ENCODE data around the gene CEP162. TPM values are rescaled to one million over a fixed set of nuclear protein-coding genes. Genes with fewer than 3 reads are reported as not detected.
A peak's percentile ranks its signal among the peaks of the same experiment; 100 is the strongest.
"Not testable (repeated sequence)": the region's sequence is repeated elsewhere in the genome, so short reads cannot be mapped to it uniquely, and the experiment has no call there.

The CEP162 gene
- total and polyA plus RNA-seq, 2 donors from 2014 or later = 4.6 to 14.6 TPM

DNA sequence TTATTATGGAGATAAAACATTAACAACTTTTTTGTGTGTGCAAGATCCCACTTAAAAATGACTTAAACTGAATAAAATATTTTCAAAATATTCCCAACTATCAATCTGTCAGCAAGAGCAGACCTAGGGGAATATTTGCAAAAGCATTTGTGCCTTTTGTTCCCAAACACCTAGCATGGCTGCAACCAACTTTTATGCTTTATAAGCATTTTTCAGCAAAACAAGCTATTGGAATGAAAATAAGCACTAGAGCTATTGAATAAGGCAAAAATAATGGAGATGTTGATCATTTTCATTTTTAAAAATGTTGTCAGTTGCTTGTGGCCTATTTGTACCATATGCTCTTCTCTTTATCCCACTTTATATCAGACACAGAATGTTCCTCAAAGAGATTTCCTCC, 28.2 kb upstream of the CEP162 start:
- Histone ChIP-seq H3K4me3 (ENCODE audit: low read length in 3 of 3) (no peak overlapping the region), H3K4me1 (ENCODE audit: control insufficient read depth in 2 of 3, insufficient read depth in 2 of 3, low read depth in 1 of 3, low read length in 3 of 3) (no peaks in the 10 kb centered on the region), H3K9me3 (ENCODE audit: control insufficient read depth in 2 of 3, insufficient read depth in 1 of 3, low read length in 3 of 3) (no peaks in the 10 kb centered on the region), H3K27ac (ENCODE audit: low read depth in 2 of 2, low read length in 2 of 2) (no peak overlapping the region), H3K36me3 (ENCODE audit: control insufficient read depth in 2 of 3, insufficient read depth in 3 of 3, low read length in 3 of 3) (no peaks in the 10 kb centered on the region), H3K9ac (ENCODE audit: low read length in 3 of 3) (no peak overlapping the region), H3K27me3 (ENCODE audit: control insufficient read depth, insufficient read depth, low read length) (no peaks in the 10 kb centered on the region)
- FAIRE-seq (no peak), DNase-seq (no peak)
- intact Hi-C loops (cut with DNase I) = no loop called here
- TF ChIP-seq, protein P1, sequence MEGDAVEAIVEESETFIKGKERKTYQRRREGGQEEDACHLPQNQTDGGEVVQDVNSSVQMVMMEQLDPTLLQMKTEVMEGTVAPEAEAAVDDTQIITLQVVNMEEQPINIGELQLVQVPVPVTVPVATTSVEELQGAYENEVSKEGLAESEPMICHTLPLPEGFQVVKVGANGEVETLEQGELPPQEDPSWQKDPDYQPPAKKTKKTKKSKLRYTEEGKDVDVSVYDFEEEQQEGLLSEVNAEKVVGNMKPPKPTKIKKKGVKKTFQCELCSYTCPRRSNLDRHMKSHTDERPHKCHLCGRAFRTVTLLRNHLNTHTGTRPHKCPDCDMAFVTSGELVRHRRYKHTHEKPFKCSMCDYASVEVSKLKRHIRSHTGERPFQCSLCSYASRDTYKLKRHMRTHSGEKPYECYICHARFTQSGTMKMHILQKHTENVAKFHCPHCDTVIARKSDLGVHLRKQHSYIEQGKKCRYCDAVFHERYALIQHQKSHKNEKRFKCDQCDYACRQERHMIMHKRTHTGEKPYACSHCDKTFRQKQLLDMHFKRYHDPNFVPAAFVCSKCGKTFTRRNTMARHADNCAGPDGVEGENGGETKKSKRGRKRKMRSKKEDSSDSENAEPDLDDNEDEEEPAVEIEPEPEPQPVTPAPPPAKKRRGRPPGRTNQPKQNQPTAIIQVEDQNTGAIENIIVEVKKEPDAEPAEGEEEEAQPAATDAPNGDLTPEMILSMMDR (IDR thresholded peaks at IDR 0.05; ENCODE audit: borderline replicate concordance, extremely low read depth, insufficient read depth) = no peak

DNA sequence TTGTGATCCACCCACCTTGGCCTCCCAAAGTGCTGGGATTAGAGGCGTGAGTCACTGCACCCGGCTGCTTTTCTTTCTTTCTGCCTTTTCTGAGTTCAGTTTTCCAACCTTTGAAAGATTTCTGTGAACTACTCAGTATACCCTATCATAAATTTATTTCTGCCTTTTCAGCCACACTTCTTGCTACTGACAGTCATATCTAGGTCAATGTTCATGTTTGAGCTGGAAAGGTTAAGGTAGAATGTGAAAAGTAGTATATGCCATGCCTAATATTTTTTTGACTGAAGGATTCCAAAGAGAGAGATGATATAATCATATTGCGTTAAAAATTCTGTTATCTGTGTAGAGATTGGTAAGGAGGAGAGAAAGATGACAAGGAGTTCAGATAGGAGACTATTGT, 25.9 kb upstream of the CEP162 start:
- H3K9me3 ChIP-seq (ENCODE audit: control insufficient read depth in 2 of 3, insufficient read depth in 1 of 3, low read length in 3 of 3) = no peaks in the 10 kb centered on the region
- FAIRE-seq = no peak
- no peaks in the 10 kb centered on the region for H3K4me1 ChIP-seq (ENCODE audit: control insufficient read depth in 2 of 3, insufficient read depth in 2 of 3, low read depth in 1 of 3, low read length in 3 of 3)
- intact Hi-C loops (cut with DNase I) = no loop called here
- H3K9ac ChIP-seq (ENCODE audit: low read length in 3 of 3) = no peak overlapping the region
- H3K4me3 ChIP-seq (ENCODE audit: low read length in 3 of 3) = no peak overlapping the region
- no peak overlapping the region for H3K27ac ChIP-seq (ENCODE audit: low read depth in 2 of 2, low read length in 2 of 2)
- no peaks in the 10 kb centered on the region for H3K36me3 ChIP-seq (ENCODE audit: control insufficient read depth in 2 of 3, insufficient read depth in 3 of 3, low read length in 3 of 3)
- TF ChIP-seq, protein P1 (IDR thresholded peaks at IDR 0.05; ENCODE audit: borderline replicate concordance, extremely low read depth, insufficient read depth) = no peak
- DNase-seq = no peak
- H3K27me3 ChIP-seq (ENCODE audit: control insufficient read depth, insufficient read depth, low read length) = no peaks in the 10 kb centered on the region

DNA sequence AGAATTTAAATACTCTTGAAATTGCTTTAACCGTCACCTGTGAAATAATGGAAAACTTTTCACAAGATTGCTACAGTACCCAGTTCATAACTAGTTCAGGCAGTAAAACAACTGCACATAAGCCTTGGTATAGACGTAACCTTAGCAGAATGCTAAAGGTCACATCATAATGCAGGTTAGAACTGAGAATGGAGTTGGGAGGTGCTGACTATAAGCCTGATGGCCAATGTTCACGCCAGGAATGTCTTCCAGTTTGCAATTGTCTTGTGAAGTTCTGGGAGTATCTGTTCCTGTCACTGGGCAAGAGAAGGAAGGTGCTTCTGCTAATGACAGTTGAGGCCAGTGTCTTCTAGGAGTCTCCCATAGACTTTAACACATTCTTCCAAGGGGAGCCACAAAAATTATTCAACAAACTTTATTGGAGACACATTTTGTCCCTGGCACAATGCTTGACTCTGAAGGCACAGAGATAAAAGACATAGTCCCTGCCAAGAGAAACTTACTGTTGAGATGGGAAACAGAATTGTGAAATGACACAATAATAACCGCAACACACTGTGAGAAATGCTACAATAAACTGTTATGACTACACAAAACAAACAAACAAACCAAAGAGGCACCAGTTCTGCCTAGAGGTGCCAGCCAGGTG, 24.6 kb upstream of the CEP162 start:
- H3K36me3 ChIP-seq (ENCODE audit: control insufficient read depth in 2 of 3, insufficient read depth in 3 of 3, low read length in 3 of 3) = no peaks in the 10 kb centered on the region
- intact Hi-C loops (cut with DNase I) = no loop called here
- TF ChIP-seq, protein P1 (IDR thresholded peaks at IDR 0.05; ENCODE audit: borderline replicate concordance, extremely low read depth, insufficient read depth) = no peak
- no peak overlapping the region for H3K27ac ChIP-seq (ENCODE audit: low read depth in 2 of 2, low read length in 2 of 2)
- DNase-seq = no peak
- no peaks in the 10 kb centered on the region for H3K27me3 ChIP-seq (ENCODE audit: control insufficient read depth, insufficient read depth, low read length)
- no peaks in the 10 kb centered on the region for H3K4me1 ChIP-seq (ENCODE audit: control insufficient read depth in 2 of 3, insufficient read depth in 2 of 3, low read depth in 1 of 3, low read length in 3 of 3)
- no peak overlapping the region for H3K4me3 ChIP-seq (ENCODE audit: low read length in 3 of 3)
- H3K9me3 ChIP-seq (ENCODE audit: control insufficient read depth in 2 of 3, insufficient read depth in 1 of 3, low read length in 3 of 3) = no peaks in the 10 kb centered on the region
- FAIRE-seq = no peak
- H3K9ac ChIP-seq (ENCODE audit: low read length in 3 of 3) = no peak overlapping the region

DNA sequence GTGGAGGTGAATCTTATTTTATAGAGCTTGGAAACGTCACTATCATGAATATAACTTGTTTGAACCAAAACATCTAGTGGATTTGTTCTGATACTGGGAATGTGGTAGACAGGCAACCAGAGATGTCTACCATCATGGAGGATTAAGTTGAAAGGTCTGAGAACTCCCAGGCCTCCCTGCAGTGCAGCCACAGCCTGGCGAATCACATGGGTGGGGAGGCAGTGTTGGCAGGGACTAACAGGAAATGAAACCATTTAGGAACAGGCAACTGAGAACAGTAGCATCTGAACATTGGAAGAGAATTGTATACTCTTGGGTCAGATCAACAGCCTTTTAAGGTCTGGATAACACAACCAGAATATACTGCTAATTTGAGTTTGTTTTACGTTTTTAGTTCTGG, 22.3 kb upstream of the CEP162 start:
- no peak for FAIRE-seq
- TF ChIP-seq, protein P1 (IDR thresholded peaks at IDR 0.05; ENCODE audit: borderline replicate concordance, extremely low read depth, insufficient read depth) = no peak
- H3K27me3 ChIP-seq (ENCODE audit: control insufficient read depth, insufficient read depth, low read length) = no peaks in the 10 kb centered on the region
- no peaks in the 10 kb centered on the region for H3K4me1 ChIP-seq (ENCODE audit: control insufficient read depth in 2 of 3, insufficient read depth in 2 of 3, low read depth in 1 of 3, low read length in 3 of 3)
- no peaks in the 10 kb centered on the region for H3K36me3 ChIP-seq (ENCODE audit: control insufficient read depth in 2 of 3, insufficient read depth in 3 of 3, low read length in 3 of 3)
- intact Hi-C loops (cut with DNase I) = no loop called here
- H3K9ac ChIP-seq (ENCODE audit: low read length in 3 of 3) = no peak overlapping the region
- no peak overlapping the region for H3K27ac ChIP-seq (ENCODE audit: low read depth in 2 of 2, low read length in 2 of 2)
- no peaks in the 10 kb centered on the region for H3K9me3 ChIP-seq (ENCODE audit: control insufficient read depth in 2 of 3, insufficient read depth in 1 of 3, low read length in 3 of 3)
- no peak overlapping the region for H3K4me3 ChIP-seq (ENCODE audit: low read length in 3 of 3)
- no peak for DNase-seq

DNA sequence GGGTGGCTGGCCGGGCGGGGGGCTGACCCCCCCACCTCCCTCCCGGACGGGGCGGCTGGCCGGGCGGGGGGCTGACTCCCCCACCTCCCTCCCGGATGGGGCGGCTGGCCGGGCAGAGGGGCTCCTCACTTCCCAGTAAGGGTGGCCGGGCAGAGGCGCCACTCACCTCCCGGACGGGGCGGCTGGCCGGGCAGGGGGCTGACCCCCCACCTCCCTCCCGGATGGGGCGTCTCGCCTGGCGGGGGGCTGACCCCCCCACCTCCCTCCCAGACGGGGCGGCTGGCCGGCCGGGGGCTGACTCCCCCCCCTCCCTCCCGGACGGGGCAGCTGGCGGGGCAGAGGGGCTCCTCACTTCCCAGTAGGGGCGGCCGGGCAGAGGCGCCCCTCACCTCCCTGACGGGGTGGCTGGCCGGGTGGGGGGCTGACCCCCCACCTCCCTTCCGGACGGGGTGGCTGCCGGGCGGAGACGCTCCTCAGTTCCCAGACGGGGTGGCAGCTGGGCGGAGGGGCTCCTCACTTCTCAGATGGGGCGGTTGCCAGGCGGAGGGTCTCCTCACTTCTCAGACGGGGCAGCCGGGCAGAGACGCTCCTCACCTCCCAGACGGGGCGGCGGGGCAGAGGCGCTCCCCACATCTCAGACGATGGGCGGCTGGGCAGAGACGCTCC, 17.1 kb upstream of the CEP162 start:
- intact Hi-C loops (cut with DNase I); FAIRE-seq; H3K9ac ChIP-seq (ENCODE audit: low read length in 3 of 3); H3K27ac ChIP-seq (ENCODE audit: low read depth in 2 of 2, low read length in 2 of 2); H3K4me3 ChIP-seq (ENCODE audit: low read length in 3 of 3); H3K27me3 ChIP-seq (ENCODE audit: control insufficient read depth, insufficient read depth, low read length); H3K4me1 ChIP-seq (ENCODE audit: control insufficient read depth in 2 of 3, insufficient read depth in 2 of 3, low read depth in 1 of 3, low read length in 3 of 3); H3K9me3 ChIP-seq (ENCODE audit: control insufficient read depth in 2 of 3, insufficient read depth in 1 of 3, low read length in 3 of 3); H3K36me3 ChIP-seq (ENCODE audit: control insufficient read depth in 2 of 3, insufficient read depth in 3 of 3, low read length in 3 of 3): not testable (repeated sequence)
- DNase-seq = peak in 1 of 5 donors; percentile 57
